Neural cell (in vitro differentiated cells): ENCODE results near the gene ZCCHC24. TPM values are rescaled to one million over a fixed set of nuclear protein-coding genes. Genes with fewer than 3 reads are reported as not detected.

Experiments used
- H2AFZ ChIP-seq: fragments of 200-600, 300-800 bp; sonication (generic), shearing (Covaris generic); 2 replicates; pipeline ENCODE4 v1.6.0; 2014; ENCODE audit warnings: low read depth, mild to moderate bottlenecking, antibody characterized with exemption, low read length, moderate library complexity
- H3F3A ChIP-seq: fragments of 200-600 bp; shearing (Covaris generic); 2 replicates; pipeline ENCODE4 v1.6.1; 2016; ENCODE audit warnings: mild to moderate bottlenecking, moderate library complexity, mixed read lengths, antibody characterized with exemption, low read length; ENCODE audit not compliant: insufficient read depth, poor library complexity, severe bottlenecking
- H3K27ac ChIP-seq: fragments of 200-600, 300-800 bp; sonication (generic), shearing (Covaris generic); 2 replicates; pipeline ENCODE4 v1.5.1; 2014; ENCODE audit warnings: mild to moderate bottlenecking, low read length, moderate library complexity
- H3K27me3 ChIP-seq: fragments of 300-800, 200-600 bp; sonication (generic), shearing (Covaris generic); 2 replicates; pipeline ENCODE4 v1.6.0; 2014; ENCODE audit warnings: mild to moderate bottlenecking, low read depth, low read length, moderate library complexity; ENCODE audit not compliant: insufficient read depth
- H3K36me3 ChIP-seq: fragments of 300-800, 200-600 bp; sonication (generic), shearing (Covaris generic); 2 replicates; pipeline ENCODE4 v1.5.1; 2014; ENCODE audit warnings: mild to moderate bottlenecking, antibody characterized with exemption, low read length, moderate library complexity; ENCODE audit not compliant: insufficient read depth
- H3K4me2 ChIP-seq: fragments of 300-800, 200-600 bp; sonication (generic), shearing (Covaris generic); 2 replicates; pipeline ENCODE4 v1.6.0; 2014; ENCODE audit warnings: mild to moderate bottlenecking, low read length
- H3K4me3 ChIP-seq: fragments of 300-800, 200-600 bp; sonication (generic), shearing (Covaris generic); 2 replicates; pipeline ENCODE4 v1.5.1; 2014; ENCODE audit warnings: mild to moderate bottlenecking, low read length, moderate library complexity
- H3K79me2 ChIP-seq: fragments of 200-600 bp; shearing (Covaris generic); replicated peaks from 2 replicates; pipeline ENCODE4 v1.6.0; 2014; ENCODE audit warnings: mild to moderate bottlenecking, low read length, moderate library complexity; ENCODE audit not compliant: insufficient read depth
- H3K9ac ChIP-seq: fragments of 300-800, 200-600 bp; sonication (generic), shearing (Covaris generic); 2 replicates; pipeline ENCODE4 v1.6.1; 2016; ENCODE audit warnings: mild to moderate bottlenecking, low read length, mixed read lengths
- H3K9me2 ChIP-seq: fragments of 200-600 bp; shearing (Covaris generic); 2 replicates; pipeline ENCODE4 v1.6.1; 2016; ENCODE audit warnings: mild to moderate bottlenecking, low read length, mixed read lengths; ENCODE audit not compliant: insufficient read depth
- H3K9me3 ChIP-seq: fragments of 200-600, 300-800 bp; sonication (generic), shearing (Covaris generic); 2 replicates; pipeline ENCODE4 v1.6.1; 2016; ENCODE audit warnings: mild to moderate bottlenecking, mixed run types, low read length, moderate library complexity, mixed read lengths
- H4K20me1 ChIP-seq: fragments of 200-600 bp; shearing (Covaris generic); 2 replicates; pipeline ENCODE4 v1.6.1; 2016; ENCODE audit warnings: mild to moderate bottlenecking, mixed run types; ENCODE audit not compliant: insufficient read depth
- EP300 ChIP-seq: fragments of 450-650 bp; conservative IDR thresholded peaks from 2 replicates; pipeline ENCODE4 v1.6.1; 2014; ENCODE audit warnings: antibody characterized with exemption, mild to moderate bottlenecking, moderate library complexity; ENCODE audit not compliant: poor library complexity, severe bottlenecking
- EZH2 ChIP-seq: fragments of 200-600, 300-800 bp; shearing (Covaris generic), sonication (generic); IDR thresholded peaks from 2 replicates; pipeline ENCODE4 v1.6.1; 2014; ENCODE audit warnings: antibody characterized with exemption, low read length, borderline replicate concordance, mild to moderate bottlenecking; ENCODE audit not compliant: insufficient read depth, poor library complexity, severe bottlenecking
- MXI1 ChIP-seq: fragments of 450-650 bp; conservative IDR thresholded peaks from 2 replicates; pipeline ENCODE4 v1.6.1; 2014; ENCODE audit warnings: antibody characterized with exemption, mild to moderate bottlenecking; ENCODE audit not compliant: poor library complexity, severe bottlenecking
- POLR2AphosphoS5 ChIP-seq: IDR thresholded peaks from 2 replicates; pipeline ENCODE4 v1.6.1; 2012
- RAD21 ChIP-seq: fragments of 450-650 bp; conservative IDR thresholded peaks from 2 replicates; pipeline ENCODE4 v1.6.1; 2014; ENCODE audit warnings: antibody characterized with exemption, mild to moderate bottlenecking, moderate library complexity
- SMC3 ChIP-seq: fragments of 450-650 bp; conservative IDR thresholded peaks from 2 replicates; pipeline ENCODE4 v1.6.1; 2014; ENCODE audit warnings: antibody characterized with exemption, mild to moderate bottlenecking, moderate library complexity; ENCODE audit not compliant: poor library complexity
- TAF1 ChIP-seq: IDR thresholded peaks from 2 replicates; pipeline ENCODE4 v1.6.1; 2012; ENCODE audit warnings: low read depth
- polyA plus RNA-seq: library from polyadenylated mRNA; depleted of rRNA; stranded (reverse); fragments of >200 nt; gene quantifications from 2 replicates; pipeline ENCODE4 v1.2.3, GENCODE V29; 2014
- TF ChIP-seq, protein P1 (sequence below): IDR thresholded peaks from 2 replicates; pipeline ENCODE4 v1.6.1; 2012; ENCODE audit warnings: borderline replicate concordance
- TF ChIP-seq, protein P2 (sequence below): fragments of 450-650 bp; IDR thresholded peaks from 2 replicates; pipeline ENCODE4 v1.5.1; 2014; ENCODE audit warnings: antibody characterized with exemption, mild to moderate bottlenecking, moderate library complexity; ENCODE audit not compliant: poor library complexity, severe bottlenecking

Gene ZCCHC24
- polyA plus RNA-seq, 1 donor from 2014 or later = not detected

DNA sequence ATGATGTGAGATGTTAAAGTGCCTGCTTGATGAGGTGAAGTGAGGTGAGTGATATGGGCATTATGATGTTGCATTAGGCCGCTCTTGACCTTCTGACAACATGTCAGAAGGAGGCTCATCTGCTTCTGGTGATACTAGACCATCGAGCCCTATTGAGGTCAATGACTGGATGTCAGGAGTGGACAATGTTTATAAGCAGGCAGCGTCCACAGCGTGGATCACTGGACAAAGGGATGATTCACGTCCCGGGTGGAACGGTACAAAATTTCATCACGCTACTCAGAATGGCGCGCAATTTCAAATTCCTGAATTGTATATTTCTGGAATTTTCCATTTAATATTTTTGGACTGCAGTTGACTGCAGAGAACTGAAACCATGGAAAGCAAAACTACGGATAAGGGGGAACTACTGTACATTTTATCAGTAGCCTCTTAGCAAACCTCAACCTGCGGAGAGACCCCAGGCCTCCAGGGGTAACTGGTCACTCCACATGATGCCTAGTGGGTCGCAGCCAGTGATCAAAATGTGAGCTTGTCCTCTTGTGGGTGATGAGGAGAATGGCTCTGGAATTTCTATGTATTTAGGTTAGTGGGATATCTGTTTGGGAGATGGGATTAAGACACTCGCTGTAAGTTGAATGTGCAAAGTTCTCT lies 5.7 kb upstream of the ZCCHC24 start:
- H3K36me3 ChIP-seq = no peaks in the 10 kb centered on the region
- no peak overlapping the region for H3K4me3 ChIP-seq
- no peaks in the 10 kb centered on the region for H3F3A ChIP-seq
- TF ChIP-seq SMC3 = no peak
- TF ChIP-seq TAF1 = no peak
- no peak for TF ChIP-seq EP300
- no peak for TF ChIP-seq MXI1
- TF ChIP-seq RAD21 = no peak
- TF ChIP-seq, protein P1, sequence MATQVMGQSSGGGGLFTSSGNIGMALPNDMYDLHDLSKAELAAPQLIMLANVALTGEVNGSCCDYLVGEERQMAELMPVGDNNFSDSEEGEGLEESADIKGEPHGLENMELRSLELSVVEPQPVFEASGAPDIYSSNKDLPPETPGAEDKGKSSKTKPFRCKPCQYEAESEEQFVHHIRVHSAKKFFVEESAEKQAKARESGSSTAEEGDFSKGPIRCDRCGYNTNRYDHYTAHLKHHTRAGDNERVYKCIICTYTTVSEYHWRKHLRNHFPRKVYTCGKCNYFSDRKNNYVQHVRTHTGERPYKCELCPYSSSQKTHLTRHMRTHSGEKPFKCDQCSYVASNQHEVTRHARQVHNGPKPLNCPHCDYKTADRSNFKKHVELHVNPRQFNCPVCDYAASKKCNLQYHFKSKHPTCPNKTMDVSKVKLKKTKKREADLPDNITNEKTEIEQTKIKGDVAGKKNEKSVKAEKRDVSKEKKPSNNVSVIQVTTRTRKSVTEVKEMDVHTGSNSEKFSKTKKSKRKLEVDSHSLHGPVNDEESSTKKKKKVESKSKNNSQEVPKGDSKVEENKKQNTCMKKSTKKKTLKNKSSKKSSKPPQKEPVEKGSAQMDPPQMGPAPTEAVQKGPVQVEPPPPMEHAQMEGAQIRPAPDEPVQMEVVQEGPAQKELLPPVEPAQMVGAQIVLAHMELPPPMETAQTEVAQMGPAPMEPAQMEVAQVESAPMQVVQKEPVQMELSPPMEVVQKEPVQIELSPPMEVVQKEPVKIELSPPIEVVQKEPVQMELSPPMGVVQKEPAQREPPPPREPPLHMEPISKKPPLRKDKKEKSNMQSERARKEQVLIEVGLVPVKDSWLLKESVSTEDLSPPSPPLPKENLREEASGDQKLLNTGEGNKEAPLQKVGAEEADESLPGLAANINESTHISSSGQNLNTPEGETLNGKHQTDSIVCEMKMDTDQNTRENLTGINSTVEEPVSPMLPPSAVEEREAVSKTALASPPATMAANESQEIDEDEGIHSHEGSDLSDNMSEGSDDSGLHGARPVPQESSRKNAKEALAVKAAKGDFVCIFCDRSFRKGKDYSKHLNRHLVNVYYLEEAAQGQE = no peak
- TF ChIP-seq POLR2AphosphoS5 = no peak
- TF ChIP-seq, protein P2, sequence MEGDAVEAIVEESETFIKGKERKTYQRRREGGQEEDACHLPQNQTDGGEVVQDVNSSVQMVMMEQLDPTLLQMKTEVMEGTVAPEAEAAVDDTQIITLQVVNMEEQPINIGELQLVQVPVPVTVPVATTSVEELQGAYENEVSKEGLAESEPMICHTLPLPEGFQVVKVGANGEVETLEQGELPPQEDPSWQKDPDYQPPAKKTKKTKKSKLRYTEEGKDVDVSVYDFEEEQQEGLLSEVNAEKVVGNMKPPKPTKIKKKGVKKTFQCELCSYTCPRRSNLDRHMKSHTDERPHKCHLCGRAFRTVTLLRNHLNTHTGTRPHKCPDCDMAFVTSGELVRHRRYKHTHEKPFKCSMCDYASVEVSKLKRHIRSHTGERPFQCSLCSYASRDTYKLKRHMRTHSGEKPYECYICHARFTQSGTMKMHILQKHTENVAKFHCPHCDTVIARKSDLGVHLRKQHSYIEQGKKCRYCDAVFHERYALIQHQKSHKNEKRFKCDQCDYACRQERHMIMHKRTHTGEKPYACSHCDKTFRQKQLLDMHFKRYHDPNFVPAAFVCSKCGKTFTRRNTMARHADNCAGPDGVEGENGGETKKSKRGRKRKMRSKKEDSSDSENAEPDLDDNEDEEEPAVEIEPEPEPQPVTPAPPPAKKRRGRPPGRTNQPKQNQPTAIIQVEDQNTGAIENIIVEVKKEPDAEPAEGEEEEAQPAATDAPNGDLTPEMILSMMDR = no peak
- TF ChIP-seq EZH2 = no peak
- no peak overlapping the region for H2AFZ ChIP-seq
- no peak overlapping the region for H3K4me2 ChIP-seq
- H3K27ac ChIP-seq = no peak overlapping the region
- no peaks in the 10 kb centered on the region for H3K9me2 ChIP-seq
- H3K9me3 ChIP-seq = no peaks in the 10 kb centered on the region
- no peaks in the 10 kb centered on the region for H3K79me2 ChIP-seq
- no peak overlapping the region for H3K9ac ChIP-seq
- H3K27me3 ChIP-seq = peaks cover 8% of the 10 kb centered on the region
- no peaks in the 10 kb centered on the region for H4K20me1 ChIP-seq

DNA sequence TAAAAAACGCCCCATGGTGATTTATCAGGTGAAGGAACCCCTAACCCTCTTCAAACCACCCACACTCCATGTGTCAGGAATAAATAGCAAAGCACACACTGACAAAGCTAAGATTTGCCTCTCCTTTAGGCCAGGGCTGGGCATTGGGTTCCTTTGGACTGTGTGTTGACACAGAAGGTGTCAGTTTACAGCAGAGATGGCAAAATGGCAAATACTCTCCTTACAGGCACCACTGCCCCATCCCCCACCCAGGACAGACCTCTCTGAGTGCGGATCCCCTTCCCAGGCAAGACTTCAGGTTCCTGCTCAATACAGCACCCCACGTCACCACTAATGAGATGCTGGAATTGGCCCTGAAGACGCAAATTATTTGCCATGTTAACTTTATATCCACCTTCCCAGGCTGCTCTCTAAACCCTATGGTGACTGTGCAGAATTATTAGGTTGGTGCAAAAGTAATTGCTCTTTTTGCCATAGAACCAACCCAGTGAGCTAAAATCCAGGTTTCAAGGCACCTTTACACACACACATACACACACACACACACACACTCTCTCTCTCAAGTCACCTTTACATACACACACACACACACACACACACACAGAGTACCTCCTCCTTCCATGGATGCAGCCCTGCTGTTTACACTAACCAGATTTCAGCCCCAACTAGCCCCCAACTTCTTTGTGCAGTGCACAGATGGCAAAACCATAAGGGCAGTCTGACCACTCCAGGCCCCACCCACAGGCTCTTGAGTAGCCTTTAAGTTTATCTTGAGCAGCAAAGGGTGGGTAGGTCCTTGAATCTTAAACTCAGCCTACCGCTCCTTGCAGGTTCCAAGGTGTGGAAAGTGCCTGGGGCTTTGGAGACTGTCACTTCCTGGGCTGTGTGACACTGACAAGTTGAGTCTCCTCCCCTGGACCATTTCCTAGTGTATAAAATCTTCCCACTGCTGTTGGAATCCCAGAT lies 4.0 kb upstream of the ZCCHC24 start:
- no peaks in the 10 kb centered on the region for H3K36me3 ChIP-seq
- no peak overlapping the region for H3K4me2 ChIP-seq
- H3K27ac ChIP-seq = no peak overlapping the region
- no peaks in the 10 kb centered on the region for H3F3A ChIP-seq
- H3K79me2 ChIP-seq = no peaks in the 10 kb centered on the region
- no peaks in the 10 kb centered on the region for H4K20me1 ChIP-seq
- H3K9me3 ChIP-seq = no peaks in the 10 kb centered on the region
- H3K4me3 ChIP-seq = no peak overlapping the region
- H3K9me2 ChIP-seq = no peaks in the 10 kb centered on the region
- TF ChIP-seq EZH2 = no peak
- no peak for TF ChIP-seq RAD21
- TF ChIP-seq, protein P1 = no peak
- TF ChIP-seq, protein P2 = no peak
- TF ChIP-seq POLR2AphosphoS5 = no peak
- no peak for TF ChIP-seq MXI1
- no peak for TF ChIP-seq EP300
- TF ChIP-seq TAF1 = no peak
- TF ChIP-seq SMC3 = no peak
- no peak overlapping the region for H3K9ac ChIP-seq
- H2AFZ ChIP-seq = no peak overlapping the region
- peaks cover 23% of the 10 kb centered on the region for H3K27me3 ChIP-seq
